GM18867 (cell line): ENCODE results near the gene ZNF469.

ENCODE experiments used
- ATAC-seq: cut with Tn5 transposase; IDR thresholded peaks from one replicate; pipeline ENCODE4 v1.9.1; 2021; ENCODE audit warnings: mild to moderate bottlenecking, moderate library complexity; ENCODE audit not compliant: unreplicated experiment

ZNF469 gene

DNA sequence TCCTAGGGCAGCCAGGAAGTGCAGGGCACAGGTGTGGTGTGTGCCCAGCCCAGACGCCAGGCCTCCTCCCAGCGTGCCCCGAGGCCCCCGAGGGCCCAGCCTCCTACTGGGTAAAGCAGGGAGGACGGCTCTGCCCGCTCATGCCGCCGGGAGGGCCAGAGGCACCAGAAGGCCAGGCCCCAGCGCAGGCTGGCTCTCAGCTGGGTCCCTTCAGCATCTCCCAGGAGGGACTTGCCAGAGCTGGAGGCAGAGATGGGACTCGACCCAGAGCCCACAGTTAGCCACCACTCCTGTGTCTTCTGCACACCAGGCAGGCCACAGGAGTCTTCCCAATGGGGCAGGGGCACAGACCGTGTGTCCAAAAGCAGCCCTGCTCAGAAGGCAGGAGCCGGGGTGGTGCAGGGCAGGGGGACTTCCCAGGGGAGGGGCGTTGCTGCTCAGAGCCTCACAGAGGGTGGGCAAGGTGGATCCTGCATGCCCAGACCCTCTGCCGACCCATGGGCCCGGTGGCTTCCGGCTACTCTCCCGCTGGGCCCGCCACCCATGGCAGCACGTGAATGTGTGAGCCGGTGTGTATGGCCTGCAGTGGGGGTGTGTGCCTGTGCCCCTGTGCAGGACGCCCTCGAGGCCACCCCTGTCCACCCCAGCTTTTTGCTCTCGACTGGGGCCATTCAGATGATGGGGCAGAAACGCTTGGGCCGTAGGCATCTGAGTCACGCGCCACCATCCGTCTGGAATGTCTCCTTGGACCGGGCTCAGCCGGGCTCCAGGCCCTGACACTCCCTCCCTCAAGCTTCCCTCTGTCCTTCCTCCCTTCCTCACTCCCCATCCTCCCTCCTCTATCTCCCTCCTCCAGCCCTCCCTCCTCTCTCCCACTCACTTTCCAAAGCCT, 5.7 kb upstream of the ZNF469 start:
- no peak for ATAC-seq

DNA sequence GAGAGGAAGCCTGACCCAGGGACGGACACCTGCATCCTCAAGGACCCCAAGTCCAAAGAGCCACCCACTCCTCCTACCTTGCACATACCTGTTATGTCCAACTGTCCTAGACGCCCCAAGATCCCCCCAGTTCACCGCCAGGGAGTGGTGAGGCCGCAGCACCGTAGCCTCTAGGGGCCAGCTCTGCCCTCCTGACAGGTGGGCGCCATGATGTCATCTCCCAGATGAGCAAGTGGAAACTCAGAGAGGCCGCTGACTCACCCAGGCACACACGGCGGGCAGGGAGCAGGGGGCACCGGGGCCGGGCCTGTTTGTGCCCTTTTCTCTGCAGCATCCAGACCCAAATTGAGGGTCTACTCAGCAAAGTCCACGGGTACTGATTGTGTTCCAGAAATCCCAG, 4.8 kb upstream of the ZNF469 start:
- no peak for ATAC-seq

DNA sequence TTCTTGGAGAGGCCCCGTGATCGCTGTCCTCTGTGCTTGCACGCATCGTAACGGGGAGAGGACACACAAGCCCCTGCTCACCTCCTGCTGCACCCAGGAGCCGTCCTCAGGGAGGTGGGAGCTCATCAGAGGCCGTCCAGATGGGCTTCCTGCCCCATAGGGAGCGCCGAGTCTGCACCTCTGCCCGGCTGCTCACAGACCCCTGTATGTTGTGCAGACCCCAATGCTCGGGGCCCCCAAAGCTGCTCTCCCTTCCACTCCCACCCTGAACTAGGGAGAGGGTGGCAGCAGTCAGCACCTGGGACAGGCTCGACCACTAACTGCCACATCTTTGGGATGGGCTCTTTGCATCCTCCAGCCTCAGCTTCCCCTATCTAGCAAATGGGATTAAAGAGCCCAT, 4.4 kb upstream of the ZNF469 start:
- no peak for ATAC-seq

DNA sequence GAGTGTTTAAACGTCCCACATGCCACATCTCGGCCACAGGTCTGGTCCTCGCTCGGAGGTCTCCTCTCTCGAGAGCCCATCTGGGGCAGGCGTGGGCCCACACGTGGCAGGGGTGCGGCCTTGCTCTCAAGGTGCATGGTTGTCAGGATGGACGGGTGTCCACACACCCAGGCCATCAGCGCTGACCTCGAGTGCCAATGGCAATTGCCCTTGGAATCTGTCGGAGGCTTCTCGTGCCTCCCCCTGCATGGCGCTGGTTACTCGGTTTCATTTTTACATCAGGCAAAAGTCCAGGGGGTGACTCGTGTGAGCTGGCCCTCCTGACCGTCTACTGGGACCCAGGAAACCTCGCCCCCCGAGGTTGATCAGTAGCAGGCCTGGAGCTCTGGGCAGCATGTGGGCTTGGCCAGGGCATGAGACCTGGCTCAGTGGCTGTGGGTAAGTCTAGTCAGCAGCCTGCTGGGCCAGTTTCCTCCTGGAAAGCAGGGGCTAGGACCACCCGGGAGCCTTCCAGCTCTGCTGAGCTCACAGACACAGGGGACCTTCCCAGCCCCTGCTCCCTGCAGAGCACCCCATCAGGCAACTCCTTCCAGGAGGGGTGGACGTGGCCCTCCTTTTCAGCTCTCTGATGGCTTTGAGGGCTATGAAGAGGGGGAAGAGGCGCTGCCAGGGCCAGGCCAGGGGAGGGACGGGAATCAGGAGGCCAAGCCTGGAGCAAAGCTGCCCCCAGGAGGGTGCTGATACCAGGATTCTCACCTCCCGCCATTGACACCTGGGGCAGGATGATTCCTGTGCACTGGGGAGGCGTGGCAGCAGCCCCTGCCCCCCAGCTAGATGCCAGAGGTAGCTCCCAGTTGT, 3.7 kb upstream of the ZNF469 start:
- ATAC-seq: no peak

DNA sequence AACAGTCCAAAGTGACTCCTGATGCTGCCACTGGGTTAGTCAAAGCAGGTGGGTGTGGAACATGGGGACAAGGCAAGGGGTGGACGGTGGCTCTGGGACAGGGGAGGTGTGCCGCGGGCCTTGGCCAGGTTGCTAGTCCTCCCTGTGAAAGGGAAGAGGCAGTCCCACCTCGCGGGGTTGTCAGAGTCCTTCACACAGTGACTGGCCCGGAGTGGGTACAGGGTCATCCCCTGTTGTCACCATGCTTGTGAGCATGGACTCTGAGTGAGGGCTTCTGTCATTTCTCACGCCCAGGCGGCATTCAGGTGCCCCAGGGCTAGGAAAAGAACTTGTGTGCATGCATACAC, 3.1 kb upstream of the ZNF469 start:
- ATAC-seq: no peak

DNA sequence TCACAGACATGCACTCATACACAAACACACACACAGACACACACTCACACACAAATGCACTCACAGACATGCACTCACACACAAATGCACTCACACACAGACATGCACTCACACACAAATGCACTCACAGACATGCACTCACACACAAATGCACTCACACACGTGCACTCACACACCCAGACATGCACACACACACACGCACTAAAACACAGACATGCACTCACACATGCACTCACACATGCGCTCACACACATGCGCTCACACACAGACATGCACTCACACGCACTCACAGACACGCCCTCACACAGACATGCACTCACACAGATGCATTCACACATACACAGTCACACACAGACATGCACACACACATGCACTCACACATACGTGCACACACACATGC, 2.7 kb upstream of the ZNF469 start:
- ATAC-seq: no peak

DNA sequence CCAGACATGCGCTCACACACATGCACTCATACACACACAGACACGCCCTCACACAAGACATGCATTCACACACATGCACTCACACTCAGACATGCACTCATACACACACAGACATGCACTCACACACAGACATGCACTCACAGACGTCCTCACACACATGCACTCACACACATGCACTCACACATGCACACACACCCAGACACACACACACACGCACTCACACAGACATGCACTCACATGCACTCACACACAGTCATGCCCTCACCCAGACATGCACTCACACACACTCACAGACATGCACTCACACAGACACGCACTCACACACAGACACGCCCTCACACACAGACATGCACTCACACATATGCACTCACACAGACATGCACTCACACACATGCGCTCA, 2.1 kb upstream of the ZNF469 start:
- no peak for ATAC-seq

DNA sequence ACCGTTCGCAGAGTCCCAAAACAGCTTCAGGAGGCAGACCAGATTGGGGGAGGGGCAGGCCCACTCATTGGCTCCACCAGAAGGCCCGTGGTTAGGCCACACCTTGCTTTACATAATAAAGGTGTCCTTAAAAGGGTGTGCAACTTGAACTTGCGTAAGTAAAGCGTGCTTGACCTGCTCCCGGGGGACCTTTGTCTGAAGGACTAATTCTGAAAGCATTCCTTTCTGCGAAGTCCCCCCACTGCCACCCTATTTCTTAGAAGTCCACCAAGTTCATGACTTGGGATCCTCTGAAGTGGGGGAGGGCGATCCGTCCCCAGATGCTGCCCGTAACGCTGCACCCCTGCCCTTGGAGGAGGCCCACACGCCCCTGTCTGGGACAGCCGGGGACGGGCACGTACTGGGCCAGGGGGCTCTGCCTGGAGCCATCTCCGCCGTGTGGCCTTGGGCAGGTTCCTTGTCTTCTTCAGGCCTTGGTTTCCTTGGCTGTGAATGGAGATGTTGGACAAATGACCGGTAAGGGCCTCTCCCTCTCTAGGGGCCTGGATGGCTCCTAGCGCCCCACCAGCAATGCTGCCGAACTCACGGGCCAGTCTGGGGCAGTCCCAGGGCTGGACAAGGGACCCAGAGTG, 823 bp upstream of the ZNF469 start:
- ATAC-seq: no peak

DNA sequence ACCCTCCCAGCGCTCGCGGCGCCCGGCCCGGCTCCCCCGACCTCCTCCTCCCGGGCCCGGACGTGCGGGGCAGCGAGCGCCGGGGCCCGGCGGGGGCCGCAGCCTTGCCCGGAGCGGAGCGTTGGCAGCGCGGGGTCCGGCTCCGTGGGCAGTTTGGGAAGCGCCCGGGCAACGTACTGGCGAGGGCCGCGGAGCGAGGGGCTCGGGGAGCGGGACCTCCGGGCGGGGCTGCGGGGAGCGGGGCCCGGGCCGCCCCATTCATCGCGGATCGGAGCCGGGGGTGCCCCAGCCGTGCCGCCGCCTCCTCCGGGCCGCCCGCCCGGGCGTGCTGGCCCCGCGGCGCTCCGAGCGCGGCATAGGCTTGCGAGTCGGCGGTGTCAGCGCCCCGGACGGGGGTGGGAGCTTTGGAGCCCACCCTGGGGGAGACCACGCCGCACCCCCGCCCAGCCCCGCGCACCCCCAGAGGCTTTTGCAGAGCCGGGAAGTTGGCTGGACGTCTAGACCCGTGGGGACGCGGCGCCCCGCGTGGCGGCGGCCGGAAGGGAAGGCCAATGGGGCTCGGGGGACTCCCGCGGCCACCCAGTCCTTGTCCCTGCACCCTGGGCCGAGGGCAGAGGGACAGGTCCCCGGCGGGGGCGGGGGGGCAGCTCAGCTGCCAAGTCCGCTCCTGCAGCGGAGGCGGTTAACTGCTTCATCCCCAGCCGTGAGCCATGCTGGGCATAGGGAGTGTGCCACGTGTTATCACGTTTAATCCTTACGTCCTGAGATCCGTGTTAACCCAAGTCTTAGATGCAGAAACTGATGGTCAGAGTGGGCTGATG, 852 bp downstream of the ZNF469 start:
- ATAC-seq: no peak

DNA sequence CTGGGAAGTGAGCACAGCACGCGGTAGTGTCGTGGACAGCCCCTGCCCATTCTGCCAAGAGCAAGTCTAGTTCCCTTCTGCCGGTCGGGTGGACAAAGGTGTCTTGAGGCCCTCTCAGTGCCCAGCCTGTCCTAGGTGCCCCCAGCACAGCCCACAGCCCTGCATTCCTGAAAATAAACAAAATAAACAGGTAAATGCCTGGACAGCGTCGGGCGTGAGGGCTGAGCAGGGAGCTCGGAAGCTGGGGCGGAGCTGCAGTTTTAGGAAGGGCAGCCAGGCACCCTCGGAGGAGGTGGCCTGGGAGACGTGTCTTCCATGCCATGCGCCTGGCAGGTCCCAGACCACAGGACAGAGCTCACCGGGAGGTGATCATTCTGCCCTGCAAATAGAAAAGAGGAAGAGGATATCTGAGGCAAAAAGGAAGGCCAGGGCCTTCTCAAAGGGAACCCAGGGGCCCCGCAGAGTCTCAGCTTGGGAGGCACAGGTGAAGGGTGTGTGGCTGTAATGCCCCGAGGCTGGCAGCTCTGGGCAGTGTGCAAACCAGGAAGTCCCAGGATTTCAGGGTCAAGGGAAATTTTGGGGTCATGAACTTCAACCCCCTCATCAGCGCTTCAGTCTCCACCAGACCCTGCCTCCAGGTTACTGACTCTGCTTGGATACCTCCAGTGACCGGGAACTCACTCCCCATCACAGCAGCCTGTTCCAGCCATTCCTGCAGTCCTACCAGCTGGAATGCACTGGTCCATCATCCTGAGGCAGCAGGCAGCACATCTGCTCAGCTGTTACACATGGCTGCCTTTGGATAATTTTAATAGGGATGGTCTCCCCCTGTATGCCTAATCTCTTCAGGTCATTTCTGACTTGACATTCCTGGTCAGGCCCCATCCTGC, 1.7 kb downstream of the ZNF469 start:
- ATAC-seq: no peak

DNA sequence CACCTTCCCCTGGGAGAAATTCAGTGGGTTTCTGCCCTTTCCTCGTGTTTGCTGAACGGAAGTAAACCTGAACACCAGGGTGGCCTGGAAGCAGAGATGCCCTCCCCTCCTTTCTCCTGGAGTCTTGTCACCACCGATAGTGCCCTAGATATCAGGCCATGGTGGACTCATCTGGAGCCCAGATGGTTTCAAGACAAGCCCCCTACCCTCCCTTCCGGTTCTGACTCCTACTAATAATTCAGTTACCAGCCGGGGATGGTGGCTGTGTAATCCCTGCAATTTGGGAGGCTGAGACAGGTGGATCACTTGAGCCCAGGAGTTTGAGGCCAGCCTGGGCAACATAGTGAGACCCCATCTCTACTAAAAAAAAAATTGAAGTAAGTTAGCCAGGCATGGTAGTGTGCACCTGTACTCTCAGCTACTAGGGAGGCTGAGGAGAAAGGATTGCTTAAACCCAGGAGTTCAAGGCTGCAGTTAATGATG, 2.4 kb downstream of the ZNF469 start:
- ATAC-seq: no peak

DNA sequence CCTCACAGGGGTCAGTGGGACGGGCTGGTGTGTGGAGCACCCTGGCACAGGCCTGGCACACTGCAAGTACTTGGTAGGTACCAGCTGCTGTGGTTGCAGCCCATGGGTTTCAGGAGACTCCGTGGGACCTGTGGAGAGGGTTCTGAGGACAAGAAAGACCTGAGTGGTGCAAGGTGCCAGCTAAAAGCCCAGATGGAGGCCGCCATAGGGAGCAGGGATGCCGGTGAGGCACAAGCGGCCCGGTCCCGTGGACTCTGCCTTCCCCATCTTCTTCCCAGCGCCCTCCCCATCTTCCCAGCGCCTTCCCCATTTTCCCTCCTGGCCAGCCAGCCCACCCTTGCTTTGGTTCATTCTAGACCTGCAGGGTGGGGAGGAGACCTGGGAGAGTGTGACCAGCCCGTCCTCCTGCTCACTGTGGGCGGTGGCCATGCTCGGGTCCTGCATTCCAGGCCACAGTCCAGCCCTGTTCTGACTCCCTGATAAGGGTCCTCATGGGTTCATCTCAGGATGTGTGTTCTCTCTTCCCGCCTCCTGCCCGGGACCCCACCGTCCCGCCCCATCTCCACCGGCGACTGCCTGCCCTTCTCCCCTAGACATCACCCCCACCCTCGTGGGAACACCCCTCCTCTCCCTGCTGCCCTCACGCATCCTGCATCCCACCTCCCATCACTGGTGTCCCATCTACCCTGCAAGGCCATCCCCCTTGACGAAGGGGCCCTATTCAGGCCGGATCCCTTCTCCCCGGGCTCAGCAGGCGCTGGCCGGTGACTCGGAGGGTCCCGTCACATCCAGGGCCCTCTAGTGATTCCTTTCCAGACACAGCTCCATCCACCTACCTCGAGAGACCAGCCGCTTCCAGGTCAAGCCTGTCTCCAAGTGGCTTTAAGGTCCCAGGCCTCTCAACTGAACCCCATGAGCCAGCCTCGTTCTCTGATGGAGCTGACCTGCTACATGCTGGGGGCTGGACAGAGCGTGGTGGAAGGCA, 3.4 kb downstream of the ZNF469 start:
- no peak for ATAC-seq

DNA sequence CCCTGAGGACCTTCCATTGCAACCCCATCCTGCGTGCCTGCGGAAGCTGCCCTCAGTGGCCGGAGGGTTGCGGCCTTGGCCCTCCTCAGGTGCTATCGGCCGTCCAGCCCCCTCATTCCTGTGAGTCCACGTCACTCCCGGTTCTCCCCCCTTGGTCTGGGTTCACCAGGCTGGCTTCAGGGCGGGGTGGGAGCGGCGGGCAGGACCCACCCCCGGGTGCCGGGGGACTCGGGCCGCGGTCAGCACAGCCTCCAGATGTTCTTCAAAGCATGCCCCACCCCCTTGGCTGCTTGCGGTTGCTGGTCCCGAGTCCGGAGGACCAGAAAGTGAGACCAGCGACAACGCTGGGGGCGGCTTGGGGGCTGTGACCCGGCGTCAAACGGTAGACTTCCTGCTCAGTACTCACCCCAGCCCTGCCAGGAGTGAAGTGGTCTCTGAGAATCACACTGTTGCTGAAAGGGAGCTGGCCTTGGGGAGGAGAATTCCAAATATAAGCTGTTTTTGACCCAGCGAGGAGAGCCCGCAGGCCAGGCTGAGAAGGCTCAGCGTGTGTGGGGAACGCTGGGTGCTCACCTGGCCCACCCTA, 4.5 kb downstream of the ZNF469 start:
- no peak for ATAC-seq

DNA sequence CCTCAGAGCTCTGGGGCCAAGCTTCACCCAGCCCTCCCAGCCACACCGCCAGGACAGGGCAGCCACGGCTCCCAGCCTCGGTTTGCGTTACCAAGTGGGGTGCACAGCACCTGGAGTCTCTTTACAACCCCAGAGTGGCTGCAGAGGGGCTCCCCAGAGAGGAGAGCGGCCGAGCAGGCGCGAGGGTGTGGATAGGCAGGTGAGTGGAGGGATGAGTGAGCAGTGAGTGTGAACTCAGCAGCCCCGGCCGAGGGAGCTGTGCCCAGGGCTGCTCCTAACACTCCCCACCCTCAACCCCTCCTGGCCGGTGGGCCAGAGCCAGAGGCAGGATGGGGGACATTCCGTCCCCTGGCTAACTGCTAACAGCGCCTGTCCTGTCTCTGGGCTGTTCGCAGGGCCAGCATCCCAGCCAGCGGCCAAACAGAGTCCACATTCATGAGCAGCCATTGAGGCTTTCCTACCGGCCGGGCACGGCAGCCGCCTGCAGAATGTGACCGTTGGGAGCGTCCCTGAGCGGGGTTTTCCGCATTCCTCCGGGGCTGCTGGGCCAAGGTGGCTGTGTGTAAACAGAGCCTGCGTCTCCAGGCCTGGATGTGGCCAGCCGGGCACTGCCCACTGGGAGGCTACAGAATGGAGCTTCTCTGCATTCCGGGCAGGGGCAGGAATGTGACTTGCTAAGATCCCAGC, 5.3 kb downstream of the ZNF469 start:
- ATAC-seq: no peak

DNA sequence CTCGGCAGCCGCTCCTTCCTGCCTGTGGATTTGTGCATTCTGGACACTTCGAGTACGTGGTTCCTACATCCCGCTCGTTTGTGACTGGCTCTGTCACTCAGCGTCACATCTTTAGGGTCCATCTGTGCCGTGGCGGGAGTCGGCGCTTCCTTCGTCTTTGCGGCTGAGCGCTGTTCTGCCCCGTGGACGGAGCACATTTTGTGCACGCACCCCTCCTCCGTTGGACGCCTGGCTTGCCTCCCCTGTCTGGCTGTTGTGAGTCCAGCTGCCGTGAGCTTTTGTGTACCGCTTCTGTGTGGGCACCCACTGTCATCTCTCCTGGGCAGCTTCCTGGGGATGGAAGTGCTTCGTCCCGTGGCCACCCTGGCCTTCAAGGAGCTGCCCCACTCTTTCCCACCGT, 6.4 kb downstream of the ZNF469 start:
- ATAC-seq: no peak

DNA sequence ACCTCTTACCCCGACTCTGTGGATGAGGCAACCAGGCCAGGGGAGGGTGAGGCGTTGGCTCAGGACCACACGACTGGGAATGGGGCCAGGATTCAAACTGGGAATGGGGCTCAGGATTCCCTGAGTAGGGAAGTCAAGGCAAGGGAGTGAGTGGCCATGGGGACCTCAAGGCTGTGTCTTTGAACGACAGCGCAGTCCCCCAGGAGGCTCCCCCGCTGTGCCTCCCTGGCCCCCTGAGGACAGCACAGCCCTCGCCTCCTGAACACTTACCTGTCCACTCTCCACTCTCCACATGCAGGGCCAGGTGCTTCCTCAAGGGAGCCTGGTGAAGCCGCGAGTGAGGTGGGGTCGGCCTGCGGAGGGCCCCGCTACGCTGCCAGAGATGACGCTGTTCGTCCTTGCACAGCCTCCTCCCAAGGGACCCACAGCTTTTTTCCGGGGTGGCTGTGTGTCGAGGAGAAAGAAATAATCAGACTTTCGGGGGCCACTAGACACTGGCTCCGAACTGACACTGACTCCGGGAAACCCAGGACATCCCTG, 6.9 kb downstream of the ZNF469 start:
- no peak for ATAC-seq

DNA sequence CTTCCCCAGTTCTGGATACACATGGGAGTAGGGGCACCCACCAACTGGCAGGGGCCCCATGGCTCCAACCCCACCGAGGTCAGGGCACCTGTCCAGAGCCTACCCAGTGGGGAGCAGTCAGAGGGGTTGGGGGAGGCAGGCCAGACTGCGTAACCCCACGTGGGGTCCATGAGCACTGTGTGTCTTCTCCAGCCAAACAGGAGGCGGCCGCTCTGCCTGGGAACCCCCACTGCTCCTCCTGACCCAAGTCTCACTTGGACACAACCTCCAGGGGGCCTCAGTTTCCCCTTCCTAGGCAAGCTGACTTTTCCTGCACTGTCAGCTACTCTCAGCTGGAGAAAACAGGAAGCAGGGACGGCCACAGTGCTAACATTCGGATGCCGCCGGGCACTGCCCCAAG, 7.5 kb downstream of the ZNF469 start:
- no peak for ATAC-seq
